HCT116 (cell line): Measurements from ENCODE around the gene MUC5B.

Source experiments
- CEBPB ChIP-seq: IDR thresholded peaks from 2 replicates; pipeline ENCODE4 v1.6.1; 2012; ENCODE audit warnings: low read depth
- POLR2A ChIP-seq: IDR thresholded peaks from 2 replicates; pipeline ENCODE4 v1.7.0; 2011; ENCODE audit warnings: borderline replicate concordance; ENCODE audit not compliant: insufficient read depth, insufficient read length; ENCODE audit errors: extremely low read depth
- POLR2AphosphoS5 ChIP-seq: IDR thresholded peaks from 2 replicates; pipeline ENCODE4 v1.6.1; 2011; ENCODE audit warnings: mild to moderate bottlenecking, low read depth, low read length, moderate library complexity
- SIN3A ChIP-seq: IDR thresholded peaks from 2 replicates; pipeline ENCODE4 v1.6.1; 2012; ENCODE audit warnings: low read depth
- SP1 ChIP-seq: IDR thresholded peaks from 2 replicates; pipeline ENCODE4 v1.6.1; 2012; ENCODE audit warnings: low read depth
- ZFX ChIP-seq: fragments of 450-650 bp; IDR thresholded peaks from 2 replicates; pipeline ENCODE4 v1.6.1; 2017
- TF ChIP-seq, protein P1 (sequence below), 3 experiments: fragments of 200-600 bp in 1 of 3; sonication (generic) in 1 of 3; IDR thresholded peaks in 2 of 3; conservative IDR thresholded peaks in 1 of 3; 2 replicates each; pipeline ENCODE4 v1.5.1; 2012 to 2017; ENCODE audit warnings: low read depth in 2 of 3, low read length in 2 of 3, antibody characterized with exemption in 1 of 3, borderline replicate concordance in 1 of 3, control low read depth in 1 of 3, mild to moderate bottlenecking in 1 of 3, mixed read lengths in 1 of 3, mixed run types in 1 of 3, moderate library complexity in 1 of 3; ENCODE audit not compliant: insufficient read depth in 1 of 3
- TF ChIP-seq, protein P2 (sequence below): IDR thresholded peaks from 2 replicates; pipeline ENCODE4 v1.6.1; 2012; ENCODE audit warnings: low read depth

DNA sequence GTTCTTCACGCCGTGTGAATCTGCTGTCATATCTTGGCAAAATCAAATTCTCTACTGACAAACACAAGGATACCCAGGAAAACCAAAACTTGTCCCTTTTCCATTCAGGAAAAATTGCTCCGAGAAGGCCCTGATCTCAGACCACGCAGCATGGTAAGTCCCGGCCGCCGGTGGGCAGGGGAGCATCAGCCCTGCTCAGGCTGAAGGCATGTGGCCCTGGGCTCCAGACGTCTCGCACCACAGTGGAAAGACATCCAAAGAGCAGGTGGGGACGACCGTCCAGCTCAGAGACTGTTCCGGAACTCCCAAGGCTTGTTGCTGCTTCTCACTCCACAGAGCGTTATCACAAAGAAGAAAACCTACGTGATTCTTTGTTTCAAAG is 56.8 kb downstream of the MUC5B start:
- TF ChIP-seq POLR2A = no peak
- TF ChIP-seq, protein P1, sequence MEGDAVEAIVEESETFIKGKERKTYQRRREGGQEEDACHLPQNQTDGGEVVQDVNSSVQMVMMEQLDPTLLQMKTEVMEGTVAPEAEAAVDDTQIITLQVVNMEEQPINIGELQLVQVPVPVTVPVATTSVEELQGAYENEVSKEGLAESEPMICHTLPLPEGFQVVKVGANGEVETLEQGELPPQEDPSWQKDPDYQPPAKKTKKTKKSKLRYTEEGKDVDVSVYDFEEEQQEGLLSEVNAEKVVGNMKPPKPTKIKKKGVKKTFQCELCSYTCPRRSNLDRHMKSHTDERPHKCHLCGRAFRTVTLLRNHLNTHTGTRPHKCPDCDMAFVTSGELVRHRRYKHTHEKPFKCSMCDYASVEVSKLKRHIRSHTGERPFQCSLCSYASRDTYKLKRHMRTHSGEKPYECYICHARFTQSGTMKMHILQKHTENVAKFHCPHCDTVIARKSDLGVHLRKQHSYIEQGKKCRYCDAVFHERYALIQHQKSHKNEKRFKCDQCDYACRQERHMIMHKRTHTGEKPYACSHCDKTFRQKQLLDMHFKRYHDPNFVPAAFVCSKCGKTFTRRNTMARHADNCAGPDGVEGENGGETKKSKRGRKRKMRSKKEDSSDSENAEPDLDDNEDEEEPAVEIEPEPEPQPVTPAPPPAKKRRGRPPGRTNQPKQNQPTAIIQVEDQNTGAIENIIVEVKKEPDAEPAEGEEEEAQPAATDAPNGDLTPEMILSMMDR (IDR thresholded peaks at IDR 0.05 in 2 of 3, conservative IDR thresholded peaks at IDR 0.05 in 1 of 3; ENCODE audit: borderline replicate concordance in 1 of 3, insufficient read depth in 1 of 3, low read depth in 2 of 3, low read length in 2 of 3) = no peak
- TF ChIP-seq POLR2AphosphoS5 = no peak
- no peak for TF ChIP-seq CEBPB
- no peak for TF ChIP-seq ZFX
- TF ChIP-seq SIN3A = no peak
- TF ChIP-seq SP1 = no peak
- TF ChIP-seq, protein P2, sequence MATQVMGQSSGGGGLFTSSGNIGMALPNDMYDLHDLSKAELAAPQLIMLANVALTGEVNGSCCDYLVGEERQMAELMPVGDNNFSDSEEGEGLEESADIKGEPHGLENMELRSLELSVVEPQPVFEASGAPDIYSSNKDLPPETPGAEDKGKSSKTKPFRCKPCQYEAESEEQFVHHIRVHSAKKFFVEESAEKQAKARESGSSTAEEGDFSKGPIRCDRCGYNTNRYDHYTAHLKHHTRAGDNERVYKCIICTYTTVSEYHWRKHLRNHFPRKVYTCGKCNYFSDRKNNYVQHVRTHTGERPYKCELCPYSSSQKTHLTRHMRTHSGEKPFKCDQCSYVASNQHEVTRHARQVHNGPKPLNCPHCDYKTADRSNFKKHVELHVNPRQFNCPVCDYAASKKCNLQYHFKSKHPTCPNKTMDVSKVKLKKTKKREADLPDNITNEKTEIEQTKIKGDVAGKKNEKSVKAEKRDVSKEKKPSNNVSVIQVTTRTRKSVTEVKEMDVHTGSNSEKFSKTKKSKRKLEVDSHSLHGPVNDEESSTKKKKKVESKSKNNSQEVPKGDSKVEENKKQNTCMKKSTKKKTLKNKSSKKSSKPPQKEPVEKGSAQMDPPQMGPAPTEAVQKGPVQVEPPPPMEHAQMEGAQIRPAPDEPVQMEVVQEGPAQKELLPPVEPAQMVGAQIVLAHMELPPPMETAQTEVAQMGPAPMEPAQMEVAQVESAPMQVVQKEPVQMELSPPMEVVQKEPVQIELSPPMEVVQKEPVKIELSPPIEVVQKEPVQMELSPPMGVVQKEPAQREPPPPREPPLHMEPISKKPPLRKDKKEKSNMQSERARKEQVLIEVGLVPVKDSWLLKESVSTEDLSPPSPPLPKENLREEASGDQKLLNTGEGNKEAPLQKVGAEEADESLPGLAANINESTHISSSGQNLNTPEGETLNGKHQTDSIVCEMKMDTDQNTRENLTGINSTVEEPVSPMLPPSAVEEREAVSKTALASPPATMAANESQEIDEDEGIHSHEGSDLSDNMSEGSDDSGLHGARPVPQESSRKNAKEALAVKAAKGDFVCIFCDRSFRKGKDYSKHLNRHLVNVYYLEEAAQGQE = no peak
